Thymus (tissue), 11 donors: ENCODE results near the gene TTI1. TPM values are rescaled to one million over a fixed set of nuclear protein-coding genes. Genes with fewer than 3 reads are reported as not detected.

ENCODE experiments used
- DNase-seq, 9 donors: peaks; one replicate each; pipeline ENCODE4 v3.0.0-alpha.2; 2013; ENCODE audit warnings: low spot score in 9 of 9, low read depth in 6 of 9, missing footprints in 1 of 9
- H3K27ac ChIP-seq, 2 donors: one replicate each; pipeline ENCODE4 v1.5.1; 2013; ENCODE audit warnings: control low read depth in 1 of 2, low read depth in 1 of 2, low read length in 1 of 2, mild to moderate bottlenecking in 1 of 2, moderate library complexity in 1 of 2
- H3K27me3 ChIP-seq, 2 donors: one replicate each; pipeline ENCODE4 v1.5.1; 2013; ENCODE audit warnings: low read length in 1 of 2; ENCODE audit not compliant: control insufficient read depth in 2 of 2, insufficient read depth in 1 of 2
- H3K36me3 ChIP-seq, 2 donors: one replicate each; pipeline ENCODE4 v1.5.1; 2013; ENCODE audit warnings: low read length in 1 of 2, mild to moderate bottlenecking in 1 of 2, moderate library complexity in 1 of 2; ENCODE audit not compliant: control insufficient read depth in 2 of 2, insufficient read depth in 2 of 2
- H3K4me1 ChIP-seq, 2 donors: one replicate each; pipeline ENCODE4 v1.5.1; 2013; ENCODE audit warnings: low read length in 2 of 2; ENCODE audit not compliant: control insufficient read depth in 2 of 2, insufficient read depth in 2 of 2
- H3K4me3 ChIP-seq, 2 donors: one replicate each; pipeline ENCODE4 v1.5.1; 2013; ENCODE audit warnings: low read length in 2 of 2, control low read depth in 1 of 2, mild to moderate bottlenecking in 1 of 2
- H3K9me3 ChIP-seq, 2 donors: one replicate each; pipeline ENCODE4 v1.5.1; 2013; ENCODE audit warnings: low read length in 1 of 2, mild to moderate bottlenecking in 1 of 2; ENCODE audit not compliant: control insufficient read depth in 2 of 2, insufficient read depth in 1 of 2
- WGBS: extraction: QIAGEN DNeasy Blood & Tissue Kit; methylation state at CpG from one replicate; pipeline ENCODE4 v1.1.7; 2013; 5-methylcytosine and 5-hydroxymethylcytosine counted together
- polyA plus RNA-seq: library from polyadenylated mRNA; stranded (reverse); fragments of 200-250 nt; gene quantifications from one replicate; pipeline ENCODE4 v1.2.3, GENCODE V29; 2013
- total RNA-seq: library from RNA; stranded (reverse); fragments of 120-200 nt; gene quantifications from one replicate; pipeline ENCODE4 v1.2.4, GENCODE V29; 2013
- donor health status: healthy.

TTI1 gene
- total and polyA plus RNA-seq, 2 donors: 11.2 to 15.4 TPM

GRCh38 chr20:38046572-38046971 lies 13.3 kb upstream of the TTI1 start:
- Histone ChIP-seq H3K27ac (no peak overlapping the region), H3K4me1 (no peaks in the 10 kb centered on the region), H3K4me3 (no peak overlapping the region), H3K36me3 (peaks cover 50 to 66% of the 10 kb centered on the region in 2 donors), H3K27me3 (no peaks in the 10 kb centered on the region), H3K9me3 (no peaks in the 10 kb centered on the region)
- no peak for DNase-seq
- WGBS: 93% methylated on average over 4 of the region's 4 CpGs

GRCh38 chr20:38044685-38045084 lies 11.4 kb upstream of the TTI1 start:
- Histone ChIP-seq H3K4me3 (no peak overlapping the region), H3K9me3 (no peaks in the 10 kb centered on the region), H3K27me3 (no peaks in the 10 kb centered on the region), H3K36me3 (peaks cover 43 to 61% of the 10 kb centered on the region in 2 donors), H3K4me1 (no peaks in the 10 kb centered on the region), H3K27ac (no peak overlapping the region)
- DNase-seq: no peak
- 65% methylated on average over 3 of the region's 3 CpGs for WGBS

- H3K9me3 ChIP-seq: no peaks in the 10 kb centered on the region
- 98% methylated on average over 10 of the region's 10 CpGs for WGBS
- H3K4me3 ChIP-seq: no peak overlapping the region
- H3K27me3 ChIP-seq: no peaks in the 10 kb centered on the region
- no peak overlapping the region for H3K27ac ChIP-seq
- no peaks in the 10 kb centered on the region for H3K4me1 ChIP-seq
- peaks cover 35 to 53% of the 10 kb centered on the region in 2 donors for H3K36me3 ChIP-seq
- no peak for DNase-seq
These were observed 10.4 kb upstream of the TTI1 start for GRCh38 chr20:38043512-38044300.

- 37% methylated on average over 1 of the region's 1 CpG for WGBS
These were observed 7.0 kb upstream of the TTI1 start for GRCh38 chr20:38040276-38040675.

GRCh38 chr20:38036366-38036765 lies 3.1 kb upstream of the TTI1 start:
- Histone ChIP-seq H3K4me1 (peaks cover 22 to 26% of the 10 kb centered on the region in 2 donors), H3K4me3 (no peak overlapping the region)

More at GRCh38 chr20:38040276-38040675, 7.0 kb upstream of the TTI1 start:
- Histone ChIP-seq H3K4me1 (peaks cover 2 to 5% of the 10 kb centered on the region in 2 donors), H3K27me3 (no peaks in the 10 kb centered on the region), H3K27ac (no peak overlapping the region), H3K4me3 (no peak overlapping the region), H3K36me3 (peaks cover 29 to 46% of the 10 kb centered on the region in 2 donors), H3K9me3 (no peaks in the 10 kb centered on the region)
- no peak for DNase-seq

GRCh38 chr20:38034961-38035360 lies 1.7 kb upstream of the TTI1 start:
- 94% methylated on average over 6 of the region's 6 CpGs for WGBS
- Histone ChIP-seq H3K27me3 (no peaks in the 10 kb centered on the region), H3K4me1 (peaks cover 25 to 26% of the 10 kb centered on the region in 2 donors), H3K36me3 (peaks cover 5 to 9% of the 10 kb centered on the region in 2 donors), H3K9me3 (peaks cover 0 to 4% of the 10 kb centered on the region in 2 donors), H3K4me3 (peak overlapping the region; percentile 97 to 98), H3K27ac (no peak overlapping the region)
- no peak for DNase-seq

More at GRCh38 chr20:38036366-38036765, 3.1 kb upstream of the TTI1 start:
- Histone ChIP-seq H3K27ac (no peak overlapping the region), H3K36me3 (peaks cover 5 to 17% of the 10 kb centered on the region in 2 donors), H3K9me3 (peaks cover 0 to 4% of the 10 kb centered on the region in 2 donors), H3K27me3 (no peaks in the 10 kb centered on the region)
- DNase-seq: no peak
- WGBS: 94% methylated on average over 5 of the region's 5 CpGs

GRCh38 chr20:38034108-38034649 lies 923 bp upstream of the TTI1 start:
- Histone ChIP-seq H3K27ac (peak overlapping the region; percentile 86 to 94), H3K9me3 (peaks cover 0 to 4% of the 10 kb centered on the region in 2 donors), H3K4me1 (peaks cover 25 to 26% of the 10 kb centered on the region in 2 donors), H3K36me3 (peaks cover 5 to 13% of the 10 kb centered on the region in 2 donors), H3K4me3 (peak overlapping the region; percentile 97 to 98), H3K27me3 (no peaks in the 10 kb centered on the region)
- 19% methylated on average over 14 of the region's 14 CpGs for WGBS
- peak in 1 of 9 donors; percentile 2 for DNase-seq

- Histone ChIP-seq H3K4me1 (peaks cover 25 to 26% of the 10 kb centered on the region in 2 donors), H3K27ac (peak overlapping the region; percentile 86 to 94), H3K9me3 (peaks cover 0 to 4% of the 10 kb centered on the region in 2 donors), H3K27me3 (no peaks in the 10 kb centered on the region), H3K36me3 (peaks cover 5 to 13% of the 10 kb centered on the region in 2 donors), H3K4me3 (peak overlapping the region; percentile 97 to 98)
- 33% methylated on average over 28 of the region's 28 CpGs for WGBS
- peak in 1 of 9 donors; percentile 14 for DNase-seq
These were observed 499 bp downstream of the TTI1 start for GRCh38 chr20:38032585-38033329.
